ENCODE measurements around the gene AFAP1. TPM values are rescaled to one million over a fixed set of nuclear protein-coding genes. Genes with fewer than 3 reads are reported as not detected.
"Not testable (repeated sequence)": the region's sequence is repeated elsewhere in the genome, so short reads cannot be mapped to it uniquely, and the experiment has no call there.

Gene AFAP1
- total RNA-seq, 1 experiment from 2014 or later: 22.5 TPM

DNA sequence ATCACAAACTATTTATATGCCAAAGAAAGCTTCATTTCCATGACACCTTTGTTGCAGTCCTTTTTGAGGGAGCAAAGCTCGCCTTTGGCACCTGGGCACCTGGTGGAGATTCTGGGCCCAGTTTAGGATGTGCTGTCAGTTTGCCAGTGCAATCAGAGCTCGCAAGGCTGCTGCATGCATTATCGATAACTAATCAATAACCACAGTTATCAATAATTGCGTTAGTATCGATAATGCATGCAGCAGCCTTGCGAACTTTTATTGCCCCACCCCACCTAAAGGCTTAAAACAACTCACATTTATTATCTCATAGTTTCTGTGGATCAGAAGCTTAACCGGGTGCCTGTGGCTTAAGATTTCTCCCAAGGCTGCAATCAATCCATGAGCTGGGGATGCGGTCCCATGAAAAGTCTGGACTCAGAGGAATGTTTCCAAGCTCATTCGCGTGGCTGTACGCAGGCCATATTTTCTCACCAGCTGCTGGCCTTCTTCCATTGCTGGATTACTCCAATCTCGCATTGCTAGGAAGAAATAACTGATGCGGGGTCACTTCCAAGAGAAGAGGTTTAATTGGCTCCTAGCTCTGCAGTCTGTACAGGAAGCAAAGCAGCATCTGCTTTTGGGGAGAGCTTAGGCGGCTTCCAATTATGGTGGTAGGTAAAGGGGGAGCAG, 6.2 kb upstream of the AFAP1 start:
- Mint-ChIP-seq H3K27ac (ENCODE audit: low read depth, unreplicated experiment) (no peak overlapping the region), H3K9me3 (ENCODE audit: unreplicated experiment) (no peaks in the 10 kb centered on the region), H3K4me3 (ENCODE audit: unreplicated experiment) (no peak overlapping the region), H3K4me1 (ENCODE audit: insufficient read depth, unreplicated experiment) (peaks cover 7% of the 10 kb centered on the region), H3K36me3 (ENCODE audit: insufficient read depth, unreplicated experiment) (no peaks in the 10 kb centered on the region), H3K27me3 (ENCODE audit: insufficient read depth, unreplicated experiment) (peaks cover 14% of the 10 kb centered on the region)
- DNase-seq (ENCODE audit: unreplicated experiment): no peak
- ChIA-PET CTCF (interaction anchor here (0.6 kb wide), 2 partner anchors 39 to 49 kb away, joined by 3 to 5 read pairs; no protein-coding TSS in a partner anchor), POLR2A (interaction anchor here (1.1 to 1.2 kb wide), 2 partner anchors 15 to 32 kb away, joined by 3 read pairs; no protein-coding TSS in a partner anchor)
- TF ChIP-seq, protein P1, sequence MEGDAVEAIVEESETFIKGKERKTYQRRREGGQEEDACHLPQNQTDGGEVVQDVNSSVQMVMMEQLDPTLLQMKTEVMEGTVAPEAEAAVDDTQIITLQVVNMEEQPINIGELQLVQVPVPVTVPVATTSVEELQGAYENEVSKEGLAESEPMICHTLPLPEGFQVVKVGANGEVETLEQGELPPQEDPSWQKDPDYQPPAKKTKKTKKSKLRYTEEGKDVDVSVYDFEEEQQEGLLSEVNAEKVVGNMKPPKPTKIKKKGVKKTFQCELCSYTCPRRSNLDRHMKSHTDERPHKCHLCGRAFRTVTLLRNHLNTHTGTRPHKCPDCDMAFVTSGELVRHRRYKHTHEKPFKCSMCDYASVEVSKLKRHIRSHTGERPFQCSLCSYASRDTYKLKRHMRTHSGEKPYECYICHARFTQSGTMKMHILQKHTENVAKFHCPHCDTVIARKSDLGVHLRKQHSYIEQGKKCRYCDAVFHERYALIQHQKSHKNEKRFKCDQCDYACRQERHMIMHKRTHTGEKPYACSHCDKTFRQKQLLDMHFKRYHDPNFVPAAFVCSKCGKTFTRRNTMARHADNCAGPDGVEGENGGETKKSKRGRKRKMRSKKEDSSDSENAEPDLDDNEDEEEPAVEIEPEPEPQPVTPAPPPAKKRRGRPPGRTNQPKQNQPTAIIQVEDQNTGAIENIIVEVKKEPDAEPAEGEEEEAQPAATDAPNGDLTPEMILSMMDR (IDR thresholded peaks at IDR 0.05; ENCODE audit: unreplicated experiment): no peak
- intact Hi-C loops (cut with micrococcal nuclease): no loop called here
- no TSS peak for BruUV-seq (replicated peaks)

DNA sequence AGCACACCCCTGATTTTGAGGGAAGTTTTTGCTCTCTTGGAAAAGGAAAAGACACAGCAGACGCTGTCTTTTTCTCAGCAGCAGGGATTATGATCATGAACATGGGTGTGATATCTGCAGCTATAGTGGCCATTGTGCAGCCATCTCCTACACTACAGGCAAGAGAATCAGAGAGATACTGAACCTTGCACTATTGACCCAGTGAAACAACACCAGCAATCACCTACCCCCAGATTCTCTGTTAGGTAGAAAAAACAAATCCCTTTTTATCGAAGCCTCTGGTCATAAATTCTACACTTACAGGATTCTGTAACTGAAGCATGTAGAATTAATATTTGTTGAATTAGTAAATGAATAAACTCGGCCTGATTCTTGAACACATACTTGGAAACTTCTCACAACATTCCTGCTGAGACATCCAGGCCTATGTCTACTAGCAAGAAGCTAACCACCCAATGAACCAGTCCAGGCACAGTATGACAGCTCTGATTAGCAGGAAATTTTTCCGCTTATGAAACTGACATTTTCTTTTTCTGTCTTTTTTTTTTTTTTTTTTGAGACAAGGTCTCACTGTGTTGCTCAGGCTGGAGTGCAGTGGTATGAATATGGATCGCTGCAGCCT, 5.0 kb upstream of the AFAP1 start:
- no TSS peak for BruUV-seq (replicated peaks)
- Mint-ChIP-seq H3K9me3 (ENCODE audit: unreplicated experiment) (no peaks in the 10 kb centered on the region), H3K4me3 (ENCODE audit: unreplicated experiment) (no peak overlapping the region), H3K27ac (ENCODE audit: low read depth, unreplicated experiment) (no peak overlapping the region), H3K4me1 (ENCODE audit: insufficient read depth, unreplicated experiment) (peaks cover 9% of the 10 kb centered on the region), H3K36me3 (ENCODE audit: insufficient read depth, unreplicated experiment) (no peaks in the 10 kb centered on the region), H3K27me3 (ENCODE audit: insufficient read depth, unreplicated experiment) (peaks cover 11% of the 10 kb centered on the region)
- POLR2A ChIA-PET: interaction anchor here (1.1 kb wide), 1 partner anchor 33 kb away, joined by 3 read pairs; no protein-coding TSS in a partner anchor
- CTCF ChIA-PET: interaction anchor here (0.7 kb wide), 2 partner anchors 43 kb away, joined by 3 to 5 read pairs; no protein-coding TSS in a partner anchor
- intact Hi-C loops (cut with micrococcal nuclease): no loop called here
- TF ChIP-seq, protein P1 (IDR thresholded peaks at IDR 0.05; ENCODE audit: unreplicated experiment): no peak
- DNase-seq (ENCODE audit: unreplicated experiment): no peak

GRCh38 chr4:7943688-7944087, 4.0 kb upstream of the AFAP1 start:
- CTCF ChIA-PET: interaction anchor here (0.7 kb wide), 1 partner anchor 44 kb away, joined by 5 read pairs; no protein-coding TSS in a partner anchor
- H3K27ac Mint-ChIP-seq (ENCODE audit: low read depth, unreplicated experiment); BruUV-seq (replicated peaks); POLR2A ChIA-PET; H3K9me3 Mint-ChIP-seq (ENCODE audit: unreplicated experiment); H3K4me3 Mint-ChIP-seq (ENCODE audit: unreplicated experiment); H3K27me3 Mint-ChIP-seq (ENCODE audit: insufficient read depth, unreplicated experiment); H3K36me3 Mint-ChIP-seq (ENCODE audit: insufficient read depth, unreplicated experiment); intact Hi-C loops (cut with micrococcal nuclease); DNase-seq (ENCODE audit: unreplicated experiment); H3K4me1 Mint-ChIP-seq (ENCODE audit: insufficient read depth, unreplicated experiment): not testable (repeated sequence)

DNA sequence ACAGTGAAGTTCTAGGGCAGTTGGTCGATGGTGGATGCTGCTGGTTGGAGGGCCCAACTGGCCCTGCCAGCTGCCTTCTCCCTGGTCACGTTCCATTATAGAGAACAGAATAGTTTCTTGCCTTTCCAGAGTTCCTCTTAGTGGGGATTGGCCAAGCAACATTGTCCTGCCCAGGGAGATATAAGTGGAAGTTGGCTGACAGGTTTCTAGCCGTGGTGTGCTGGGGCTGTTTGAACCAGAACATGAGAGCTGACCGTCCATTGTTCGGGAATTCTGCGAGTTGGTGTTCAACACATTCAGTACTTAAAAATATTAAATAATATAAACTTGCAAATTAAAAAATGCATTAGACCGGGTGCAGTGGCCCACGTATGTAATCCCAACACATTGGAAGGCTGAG, 3.5 kb upstream of the AFAP1 start:
- POLR2A ChIA-PET: no interaction called here
- TF ChIP-seq, protein P1 (IDR thresholded peaks at IDR 0.05; ENCODE audit: unreplicated experiment): no peak
- BruUV-seq (replicated peaks): no TSS peak
- H3K27ac Mint-ChIP-seq (ENCODE audit: low read depth, unreplicated experiment): no peak overlapping the region
- no peak for DNase-seq (ENCODE audit: unreplicated experiment)
- intact Hi-C loops (cut with micrococcal nuclease): no loop called here
- no peaks in the 10 kb centered on the region for H3K36me3 Mint-ChIP-seq (ENCODE audit: insufficient read depth, unreplicated experiment)
- H3K9me3 Mint-ChIP-seq (ENCODE audit: unreplicated experiment): no peaks in the 10 kb centered on the region
- peaks cover 14% of the 10 kb centered on the region for H3K4me1 Mint-ChIP-seq (ENCODE audit: insufficient read depth, unreplicated experiment)
- CTCF ChIA-PET: interaction anchor here (1.2 kb wide), 1 partner anchor 17 kb away, joined by 4 read pairs; no protein-coding TSS in a partner anchor
- H3K4me3 Mint-ChIP-seq (ENCODE audit: unreplicated experiment): no peak overlapping the region
- H3K27me3 Mint-ChIP-seq (ENCODE audit: insufficient read depth, unreplicated experiment): no peaks in the 10 kb centered on the region

All from MCF 10A (cell line).